CD4-positive, alpha-beta T cell treated with Interferon alpha-2 for 1 hour (primary cell): ENCODE results near the gene TMOD4.
A peak's percentile ranks its signal among the peaks of the same experiment; 100 is the strongest.

Experiments used
- DNase-seq, 2 donors: peaks; one replicate each; pipeline ENCODE4 v3.0.0-alpha.2; 2020 to 2022

The TMOD4 gene

GRCh38 chr1:151175041-151175741 is 590 bp downstream of the TMOD4 start:
- no peak for DNase-seq

DNA sequence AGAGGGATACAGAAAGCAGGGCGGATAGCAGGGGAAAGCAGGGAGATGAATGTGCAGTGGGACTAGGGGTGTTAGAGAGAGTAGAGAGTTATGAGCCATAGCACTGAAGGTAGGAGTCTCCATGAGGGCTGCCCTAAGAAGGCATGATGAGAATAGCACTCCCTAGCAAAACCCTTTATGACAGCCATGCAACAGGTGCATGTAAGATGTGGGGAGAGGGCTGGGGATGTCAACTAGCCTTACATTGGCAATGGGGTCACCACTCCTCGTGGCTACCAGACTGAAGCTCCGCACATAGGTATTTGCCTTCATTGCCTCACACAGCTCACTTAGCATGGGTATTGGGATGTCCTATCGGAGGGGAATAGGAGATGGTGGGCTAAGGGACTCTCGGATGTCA is 4.6 kb downstream of the TMOD4 start:
- DNase-seq = no peak

DNA sequence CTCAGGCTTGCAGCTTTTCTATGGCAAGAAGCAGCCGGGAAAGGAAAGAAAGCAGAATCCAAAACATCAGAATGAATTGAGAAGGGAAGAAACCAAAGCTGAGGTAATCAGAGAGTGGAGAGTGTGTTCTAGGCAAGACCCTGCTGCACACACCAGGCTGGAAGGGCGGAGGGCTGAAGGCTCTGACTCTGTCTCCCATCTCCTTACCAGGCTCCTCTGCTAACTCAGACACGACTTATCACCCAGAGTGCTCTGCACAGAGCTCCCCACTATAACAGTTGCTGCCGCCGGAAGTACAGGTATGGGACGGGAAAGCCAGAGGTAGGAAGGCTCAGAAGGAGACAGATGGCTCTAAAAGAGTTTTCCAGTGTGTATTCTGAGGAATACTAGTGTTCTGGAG is 8.7 kb downstream of the TMOD4 start:
- DNase-seq = no peak

DNA sequence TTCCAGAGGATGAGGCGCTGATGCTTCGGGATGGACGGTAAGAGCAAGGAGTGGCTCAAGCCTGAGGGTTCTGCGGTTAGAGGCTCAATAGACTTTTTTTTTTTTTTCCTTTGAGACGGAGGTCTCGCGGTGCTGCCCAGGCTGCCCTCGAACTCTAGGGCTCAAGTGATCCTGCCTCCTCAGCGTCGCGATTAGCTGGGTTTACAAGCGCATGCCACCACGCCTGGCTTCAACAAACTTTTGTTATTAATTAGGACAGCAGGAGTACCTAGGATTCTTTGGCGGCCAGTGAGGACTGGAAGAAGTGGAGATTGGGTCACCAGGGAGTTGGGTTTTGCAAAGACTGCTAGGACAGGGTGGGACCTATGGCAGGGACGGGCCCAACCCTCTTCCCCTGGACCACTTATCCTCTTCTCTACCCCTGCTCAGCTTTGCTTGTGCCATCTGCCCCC is 9.2 kb downstream of the TMOD4 start:
- no peak for DNase-seq

- peak; percentile 97 to 98 for DNase-seq
Measured at GRCh38 chr1:151165738-151166504, 9.9 kb downstream of the TMOD4 start, which contains the start of the genes LYSMD1 and SCNM1. Gene LYSMD1 (minus strand): TSS chr1:151165902. CDS start chr1:151165258, 644 bp downstream. Gene SCNM1 (plus strand): TSS chr1:151166144. CDS start chr1:151166153, 9 bp downstream.

GRCh38 chr1:151165281-151165737 is 10.5 kb downstream of the TMOD4 start:
- DNase-seq = no peak

DNA sequence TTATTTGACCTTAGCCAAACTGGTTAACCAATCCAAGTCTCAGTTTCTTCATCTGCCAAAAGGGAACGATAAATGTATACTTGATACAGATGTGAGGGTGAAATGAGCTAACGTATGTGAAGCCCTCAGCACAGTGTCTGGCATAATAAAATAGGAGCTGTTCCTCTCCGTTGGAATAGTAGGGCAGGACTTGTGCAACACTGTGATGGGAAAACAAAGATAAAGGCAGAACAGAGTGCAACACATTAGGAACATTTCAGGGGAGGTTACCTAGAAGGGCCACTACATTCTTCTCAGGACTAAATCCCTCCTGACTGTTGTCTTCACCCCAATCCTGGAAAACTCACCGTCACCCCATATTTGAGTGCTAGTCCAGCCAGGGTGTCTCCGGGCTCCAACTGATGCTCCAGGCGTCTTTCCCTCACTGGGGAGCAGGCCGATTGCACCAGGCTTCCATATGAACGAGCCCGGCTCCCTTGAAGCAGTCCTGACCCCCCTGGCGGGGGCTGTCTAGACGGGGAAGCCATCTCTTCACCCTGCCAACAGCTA is 11.0 kb downstream of the TMOD4 start:
- no peak for DNase-seq

GRCh38 chr1:151159373-151159772 is 16.4 kb downstream of the TMOD4 start:
- DNase-seq = no peak

DNA sequence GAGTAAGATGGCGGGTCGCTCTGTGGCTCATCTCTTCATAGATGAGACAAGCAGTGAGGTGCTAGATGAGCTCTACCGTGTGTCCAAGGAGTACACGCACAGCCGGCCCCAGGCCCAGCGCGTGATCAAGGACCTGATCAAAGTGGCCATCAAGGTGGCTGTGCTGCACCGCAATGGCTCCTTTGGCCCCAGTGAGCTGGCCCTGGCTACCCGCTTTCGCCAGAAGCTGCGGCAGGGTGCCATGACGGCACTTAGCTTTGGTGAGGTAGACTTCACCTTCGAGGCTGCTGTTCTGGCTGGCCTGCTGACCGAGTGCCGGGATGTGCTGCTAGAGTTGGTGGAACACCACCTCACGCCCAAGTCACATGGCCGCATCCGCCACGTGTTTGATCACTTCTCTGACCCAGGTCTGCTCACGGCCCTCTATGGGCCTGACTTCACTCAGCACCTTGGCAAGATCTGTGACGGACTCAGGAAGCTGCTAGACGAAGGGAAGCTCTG is 17.0 kb downstream of the TMOD4 start:
- no peak for DNase-seq

- DNase-seq = no peak
Measured at GRCh38 chr1:151158326-151158725, 17.5 kb downstream of the TMOD4 start.

GRCh38 chr1:151157067-151157531 is 18.7 kb downstream of the TMOD4 start:
- DNase-seq = peak; percentile 54 to 72

DNA sequence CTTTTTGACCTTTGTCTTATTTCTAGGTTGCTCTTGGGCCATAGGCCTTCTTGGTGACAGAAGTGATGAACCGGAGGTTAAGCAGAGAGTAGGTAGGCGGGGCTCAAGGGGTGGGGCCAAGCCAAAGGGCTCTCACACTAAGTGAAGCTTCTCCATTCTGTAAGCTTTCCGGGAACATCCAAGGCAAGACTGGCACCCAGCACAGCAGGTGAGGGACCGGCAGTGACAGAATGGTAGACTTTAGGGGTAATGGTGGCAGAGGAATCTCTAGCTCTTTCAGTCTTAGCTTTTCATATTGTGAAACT is 19.3 kb downstream of the TMOD4 start, which contains the start of gene TNFAIP8L2:
Gene TNFAIP8L2 (plus strand): TSS at position 135 of the 305 bp plus-strand sequence. CDS start 2,049 bp downstream, outside the sequence.
- DNase-seq = peak; percentile 79 to 82

DNA sequence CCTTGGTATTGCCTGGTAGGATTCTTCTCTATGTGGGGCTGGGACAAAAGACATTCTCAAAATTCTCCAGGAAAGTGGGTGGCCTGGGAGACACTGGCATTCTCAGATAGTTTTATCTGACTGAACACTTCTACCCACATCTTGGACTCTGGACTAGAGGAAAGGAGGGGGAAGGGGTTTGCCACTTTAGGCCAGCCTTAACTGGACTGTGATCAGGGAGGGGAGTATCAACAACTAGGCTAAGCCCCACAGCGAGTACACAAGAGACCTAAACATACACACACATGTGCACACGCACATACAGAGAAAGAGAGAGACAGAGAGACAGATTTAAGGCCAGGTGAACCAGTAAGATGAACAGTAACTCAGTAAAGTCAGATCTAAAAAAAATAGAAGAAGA is 28.1 kb downstream of the TMOD4 start:
- DNase-seq = no peak

DNA sequence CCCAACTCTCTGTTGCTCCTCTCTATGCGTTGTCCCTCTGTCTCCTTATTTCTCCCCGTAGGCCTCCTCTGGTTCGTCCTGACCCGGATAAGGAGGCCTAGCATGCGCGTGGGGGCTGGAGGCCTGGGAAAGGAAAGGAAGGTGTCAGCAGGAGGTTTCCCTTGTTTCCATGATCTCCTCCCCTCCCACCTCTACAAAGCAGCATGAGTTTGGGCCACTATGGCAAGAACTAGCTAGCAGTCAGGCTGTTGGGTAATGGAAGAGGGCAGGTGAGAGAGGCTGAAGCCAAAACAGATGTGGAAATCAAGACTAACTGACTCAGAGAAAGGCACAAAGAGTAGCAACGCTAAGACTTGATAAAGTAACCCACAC is 28.7 kb downstream of the TMOD4 start:
- DNase-seq = no peak

GRCh38 chr1:151146412-151147131 is 29.2 kb downstream of the TMOD4 start, which contains the start of gene SEMA6C:
Gene SEMA6C (minus strand): TSS chr1:151146631. CDS start chr1:151142621, 4,010 bp downstream.
- peak; percentile 84 to 89 for DNase-seq

DNA sequence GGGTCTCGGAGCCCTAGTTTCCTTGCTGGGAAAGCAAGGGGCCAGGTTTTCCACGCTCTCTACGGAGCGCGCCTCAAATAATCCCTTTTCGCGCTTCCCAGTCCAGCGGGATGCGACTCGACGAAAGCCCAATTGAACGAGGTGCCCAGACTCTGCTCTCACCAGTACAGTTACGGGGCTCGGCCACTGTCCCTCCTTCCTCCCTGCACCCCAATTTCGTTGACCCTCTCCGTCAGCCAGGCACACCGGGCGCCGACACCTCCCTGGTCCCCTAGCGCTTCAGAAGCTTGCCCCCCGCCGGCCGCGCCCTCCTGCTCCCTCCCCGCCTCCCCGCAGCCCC is 29.7 kb downstream of the TMOD4 start:
- no peak for DNase-seq

GRCh38 chr1:151145304-151146071 is 30.3 kb downstream of the TMOD4 start:
- no peak for DNase-seq

- DNase-seq = no peak
Measured at GRCh38 chr1:151144474-151145303, 31.1 kb downstream of the TMOD4 start.

GRCh38 chr1:151143986-151144385 is 31.8 kb downstream of the TMOD4 start:
- no peak for DNase-seq

DNA sequence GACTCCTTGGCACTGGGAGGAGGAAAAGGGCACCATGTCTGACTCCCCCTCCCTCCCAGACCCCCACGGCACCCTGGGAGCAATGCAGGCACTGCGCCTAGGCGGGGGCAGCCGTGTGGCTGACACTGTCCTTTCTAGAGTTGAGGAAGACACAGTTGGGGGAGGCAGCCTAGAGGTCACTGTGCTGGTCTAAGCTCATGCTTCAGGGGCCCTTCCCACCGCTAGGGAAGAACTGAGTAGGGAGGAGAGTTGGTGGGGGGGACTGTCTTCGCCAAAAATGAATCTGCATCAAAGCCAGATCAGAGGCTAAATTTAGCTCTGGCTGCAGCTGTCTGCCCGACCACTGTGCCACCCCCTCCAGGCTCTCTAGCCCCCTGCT is 32.7 kb downstream of the TMOD4 start:
- DNase-seq = no peak
